ENCODE measurements around the gene MCCC1. TPM values are rescaled to one million over a fixed set of nuclear protein-coding genes. Genes with fewer than 3 reads are reported as not detected.

MCCC1 gene
- total and polyA plus RNA-seq, 2 of the 13 experiments (the other 11 are each of a cell fraction or from before 2014, with no cell fraction given): 11.7 to 30.1 TPM

- TF ChIP-seq ZNF142 (CRISPR knock-in tag; IDR thresholded peaks at IDR 0.05) (0 out of 2 replicates have a peak, but pooled peaks have one; percentile 41), ZNF768 (CRISPR knock-in tag; IDR thresholded peaks at IDR 0.05) (peak; percentile 63; the same call in 1 of the 2 replicates), SKIL (CRISPR knock-in tag; IDR thresholded peaks at IDR 0.05; ENCODE audit: borderline replicate concordance) (0 out of 2 replicates have a peak, but pooled peaks have one; percentile 24), ZBTB2 (CRISPR knock-in tag; IDR thresholded peaks at IDR 0.05; ENCODE audit: low read depth) (peak; percentile 71), ZNF432 (CRISPR knock-in tag; IDR thresholded peaks at IDR 0.05; ENCODE audit: borderline replicate concordance) (no peak), PATZ1 (CRISPR knock-in tag; IDR thresholded peaks at IDR 0.05) (peak; percentile 74), UBTF (CRISPR knock-in tag; IDR thresholded peaks at IDR 0.05) (peak; percentile 96), SAP130 (CRISPR knock-in tag; IDR thresholded peaks at IDR 0.05; ENCODE audit: low read depth) (peak; percentile 38), ZNF839 (CRISPR knock-in tag; IDR thresholded peaks at IDR 0.05; ENCODE audit: borderline replicate concordance) (no peak), ZBTB42 (CRISPR knock-in tag; IDR thresholded peaks at IDR 0.05) (no peak), NFKB2 (CRISPR knock-in tag; IDR thresholded peaks at IDR 0.05; ENCODE audit: borderline replicate concordance) (peak; percentile 64; the same call in 1 of the 2 replicates), HNRNPK (IDR thresholded peaks at IDR 0.05; ENCODE audit: low read depth, low read length, poor library complexity, severe bottlenecking) (peak; percentile 26), ZNF577 (CRISPR knock-in tag; IDR thresholded peaks at IDR 0.05; ENCODE audit: borderline replicate concordance, low read depth) (no peak)
Measured at GRCh38 chr3:182980204-182981037, 118.9 kb downstream of the MCCC1 start, which contains the start of gene DCUN1D1 (continued).

Measured in HepG2 (cell line).